Vagina (tissue), 2 donors: ENCODE data around the gene TRMT2A.

Experiments
- CTCF ChIP-seq, 3 experiments: fragments of 450-650 bp in 2 of 3; fragments of 200-600 bp in 1 of 3; sonication (generic) in 1 of 3; IDR thresholded peaks; one replicate each; pipeline ENCODE4 v1.5.1; 2017 to 2019; ENCODE audit warnings: antibody characterized with exemption in 3 of 3, mild to moderate bottlenecking in 2 of 3, moderate library complexity in 2 of 3
- POLR2A ChIP-seq, 2 donors: fragments of 450-650 bp; IDR thresholded peaks; one replicate each; pipeline ENCODE4 v1.6.1; 2017; ENCODE audit warnings: antibody characterized with exemption in 2 of 2, mild to moderate bottlenecking in 2 of 2, moderate library complexity in 2 of 2
- POLR2AphosphoS5 ChIP-seq, 2 donors: sonication (generic); formaldehyde crosslinking; IDR thresholded peaks; one replicate each; pipeline ENCODE4 v1.9.0; 2017; ENCODE audit warnings: antibody characterized with exemption in 2 of 2, mild to moderate bottlenecking in 2 of 2, low read depth in 1 of 2; ENCODE audit not compliant: insufficient read depth in 1 of 2

GRCh38 chr22:20154602-20155187, 37.7 kb upstream of the TRMT2A start:
- TF ChIP-seq CTCF (IDR thresholded peaks at IDR 0.05) (no peak), POLR2AphosphoS5 (IDR thresholded peaks at IDR 0.05; ENCODE audit: insufficient read depth in 1 of 2, low read depth in 1 of 2) (no peak), POLR2A (IDR thresholded peaks at IDR 0.05) (no peak)
